Fibroblast of skin of right biceps (primary cell): Measurements from ENCODE around the gene ASTN2.
A peak's percentile ranks its signal among the peaks of the same experiment; 100 is the strongest.
"Not testable (repeated sequence)": the region's sequence is repeated elsewhere in the genome, so short reads cannot be mapped to it uniquely, and the experiment has no call there.

ENCODE experiments used
- DNase-seq: peaks from one replicate; pipeline ENCODE4 v3.0.0-alpha.2; 2013

ASTN2 gene

DNA sequence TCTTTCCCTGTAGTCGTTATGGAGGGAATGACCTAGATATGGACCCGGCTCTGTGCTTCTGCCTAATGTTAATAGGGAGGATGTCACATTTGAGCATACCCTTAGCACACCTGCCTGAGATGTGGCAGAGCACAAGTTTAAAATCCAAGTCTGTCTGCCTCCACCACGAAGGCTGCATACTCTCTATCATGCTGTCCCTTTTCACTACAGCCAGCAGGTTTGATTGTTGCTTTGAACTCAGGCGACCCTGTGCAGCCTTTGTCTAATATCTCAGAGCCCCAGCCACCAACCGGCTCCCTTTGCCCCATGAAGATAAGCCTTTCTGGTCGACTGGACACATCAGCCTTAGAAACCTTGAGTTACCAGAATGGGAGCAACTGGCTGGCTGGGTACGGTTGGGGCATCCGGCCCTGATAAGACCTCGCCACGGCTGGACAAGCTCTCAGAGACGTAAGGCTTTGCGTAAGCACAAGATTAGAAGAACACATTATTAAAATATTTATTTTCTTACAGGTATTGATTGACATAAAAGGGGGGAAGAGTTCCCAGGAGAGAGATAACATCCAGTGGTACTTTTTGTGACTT lies 949.8 kb downstream of the ASTN2 start:
- DNase-seq = no peak

DNA sequence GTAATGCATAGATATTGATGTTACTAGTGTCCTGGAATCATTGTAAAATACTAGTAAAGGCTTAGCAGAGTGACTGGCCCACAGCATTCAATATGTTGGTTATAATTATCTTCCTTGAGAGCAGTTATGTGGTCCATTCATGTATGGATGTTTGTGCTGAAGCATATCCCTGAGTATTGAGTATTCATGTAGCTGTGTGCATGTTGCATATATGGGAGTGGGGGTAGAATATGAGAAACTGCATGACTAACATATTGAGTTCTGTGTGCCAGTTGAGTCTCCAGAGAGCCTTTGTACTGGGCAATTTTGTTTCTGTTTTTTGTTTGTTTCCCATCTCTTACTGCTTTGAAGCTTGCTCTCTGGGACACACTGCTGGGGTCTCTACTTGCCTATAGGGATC lies 950.4 kb downstream of the ASTN2 start:
- DNase-seq = no peak

DNA sequence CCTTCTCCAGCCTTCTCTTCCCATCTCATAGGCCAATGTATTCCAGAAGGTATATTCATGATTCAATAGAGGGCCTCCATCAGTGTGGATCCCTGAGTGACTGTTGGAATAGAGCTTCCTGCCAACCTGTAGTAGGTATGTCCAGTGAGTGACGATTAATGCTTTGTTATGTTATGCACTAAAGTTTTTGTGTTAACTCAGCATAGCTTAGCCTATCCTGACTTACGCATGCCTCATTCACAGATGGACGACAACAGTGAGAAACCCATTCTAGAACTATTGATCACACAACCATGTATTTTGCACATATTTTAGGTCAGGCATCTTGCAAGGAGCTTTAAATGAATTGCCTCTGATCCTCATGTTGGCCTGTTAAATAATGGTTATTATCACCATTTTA lies 953.2 kb downstream of the ASTN2 start:
- no peak for DNase-seq

DNA sequence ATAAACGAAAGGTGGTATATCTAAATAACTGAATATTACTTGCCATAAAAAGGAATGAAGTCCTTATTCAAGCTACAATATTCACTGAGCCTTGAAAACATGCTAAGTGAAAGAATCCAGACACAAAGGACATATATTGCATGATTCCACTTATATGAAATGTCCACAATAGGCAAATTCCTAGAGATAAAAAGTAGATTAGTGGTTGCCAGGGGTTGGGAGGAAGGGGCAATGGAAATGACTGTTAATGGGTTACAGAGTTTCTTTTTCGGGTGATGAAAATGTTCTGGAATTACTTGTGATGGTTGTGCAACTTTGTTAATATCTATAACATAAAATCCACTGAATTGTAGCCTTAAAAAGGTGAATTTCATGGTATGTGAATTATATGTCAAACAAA lies 954.8 kb downstream of the ASTN2 start:
- DNase-seq = no peak

DNA sequence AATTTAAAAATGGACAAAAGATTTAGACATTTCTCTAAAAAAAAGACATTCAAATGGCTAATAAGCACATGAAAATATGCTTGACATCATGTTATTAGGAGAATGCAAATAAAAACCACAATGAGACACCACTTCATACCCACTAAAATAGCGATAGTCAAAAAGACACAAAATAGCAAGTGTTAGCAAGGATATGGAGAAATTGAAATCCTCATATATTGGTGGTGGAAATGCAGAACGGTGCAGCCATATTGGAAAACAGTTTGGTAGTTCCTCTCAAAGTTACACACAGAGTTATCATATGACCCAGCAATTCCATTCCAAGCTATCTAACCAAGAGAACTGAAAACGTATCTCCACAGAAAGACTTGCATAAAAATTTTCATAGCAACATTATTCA lies 955.3 kb downstream of the ASTN2 start:
- DNase-seq = no peak

DNA sequence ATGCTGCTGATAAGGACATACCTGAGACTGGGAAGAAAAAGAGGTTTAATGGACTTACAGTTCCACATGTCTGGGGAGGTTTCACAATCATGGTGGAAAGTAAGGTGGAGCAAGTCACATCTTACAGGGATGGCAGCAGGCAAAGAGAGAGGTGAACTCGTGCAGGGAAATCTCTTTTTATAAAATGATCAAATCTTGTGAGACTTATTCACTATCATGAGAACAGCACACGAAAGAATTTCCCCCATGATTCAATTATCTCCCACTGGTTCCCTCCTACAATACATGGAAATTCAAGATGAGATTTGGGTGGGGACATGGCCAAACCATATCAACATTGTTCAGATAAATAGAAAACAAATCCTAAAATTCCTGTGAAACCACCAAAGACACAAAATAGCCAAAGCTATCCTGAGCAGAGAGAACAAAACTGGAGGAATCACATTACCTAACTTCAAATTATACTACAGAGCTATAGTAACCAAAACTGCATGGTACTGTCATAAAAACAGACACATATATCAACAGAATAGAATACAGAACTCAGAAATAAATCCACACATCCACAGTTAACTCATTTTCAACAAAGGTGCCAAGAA lies 958.3 kb downstream of the ASTN2 start:
- no peak for DNase-seq

DNA sequence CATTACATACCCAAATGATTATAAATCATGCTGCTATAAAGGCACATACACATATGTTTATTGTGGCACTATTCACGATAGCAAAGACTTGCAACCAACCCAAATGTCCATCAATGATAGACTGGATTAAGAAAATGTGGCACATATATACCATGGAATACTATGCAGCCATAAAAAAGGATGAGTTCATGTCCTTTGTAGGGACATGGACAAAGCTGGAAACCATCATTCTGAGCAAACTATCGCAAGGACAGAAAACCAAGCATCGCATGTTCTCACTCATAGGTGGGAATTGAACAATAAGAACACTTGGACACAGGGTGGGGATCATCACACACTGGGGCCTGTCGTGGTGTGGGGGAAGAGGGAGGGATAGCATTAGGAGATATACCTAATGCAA lies 960.3 kb downstream of the ASTN2 start:
- DNase-seq = not testable (repeated sequence)

DNA sequence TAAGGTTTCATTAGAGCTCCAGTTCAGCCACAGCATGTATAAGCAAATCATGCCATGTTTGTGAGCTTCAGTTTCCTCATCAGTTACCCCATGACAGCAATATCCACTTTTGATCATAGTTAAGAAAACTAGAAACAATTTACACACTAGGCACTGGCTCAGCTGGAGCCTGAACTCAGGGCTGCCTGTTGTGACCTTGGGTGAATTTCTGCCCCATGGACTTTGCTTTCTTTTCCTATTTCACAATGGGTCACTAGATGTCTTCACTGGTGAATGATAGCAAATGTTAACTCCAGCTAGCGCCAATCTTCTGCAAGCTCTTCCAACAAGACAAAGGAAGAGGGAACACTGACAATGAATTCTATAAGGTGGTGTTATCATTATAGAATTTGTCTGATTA lies 961.1 kb downstream of the ASTN2 start:
- no peak for DNase-seq

DNA sequence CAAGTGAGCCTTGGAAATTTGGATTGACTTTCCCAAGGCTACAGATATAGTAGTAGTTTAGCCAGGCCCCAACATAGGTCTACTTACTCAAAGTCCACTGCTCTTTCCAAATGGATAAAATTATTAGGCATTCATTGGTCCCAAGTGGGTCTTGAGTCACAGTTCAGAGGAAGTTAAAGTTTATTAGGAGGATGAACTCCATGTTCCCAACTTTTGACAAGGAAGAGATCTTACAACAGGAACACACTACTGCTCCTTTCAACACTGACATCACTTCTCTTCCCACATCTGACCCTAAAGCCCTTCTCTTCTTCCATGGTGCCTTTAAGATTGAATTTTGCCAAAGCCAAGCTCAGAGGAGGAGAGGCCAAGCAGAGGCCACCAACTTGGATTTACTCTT lies 962.2 kb downstream of the ASTN2 start:
- no peak for DNase-seq

DNA sequence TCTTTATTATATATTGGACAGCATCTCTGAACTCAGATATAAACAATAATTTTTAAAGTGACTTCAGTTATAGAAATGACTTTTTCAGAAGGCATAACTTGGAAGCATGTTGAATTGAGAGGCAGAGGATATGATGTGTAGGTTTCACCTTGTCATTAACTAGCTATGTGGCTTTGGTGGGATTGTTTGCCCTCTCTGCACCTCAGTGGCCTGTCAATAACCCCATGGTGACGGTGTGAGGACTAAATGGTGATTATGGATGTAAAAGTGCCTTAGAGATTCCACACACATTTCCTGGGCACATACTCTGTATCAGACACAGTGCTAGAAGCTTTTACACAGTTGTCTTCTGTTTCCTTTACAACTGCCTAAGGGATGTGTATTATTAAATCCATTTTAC lies 962.6 kb downstream of the ASTN2 start:
- no peak for DNase-seq

DNA sequence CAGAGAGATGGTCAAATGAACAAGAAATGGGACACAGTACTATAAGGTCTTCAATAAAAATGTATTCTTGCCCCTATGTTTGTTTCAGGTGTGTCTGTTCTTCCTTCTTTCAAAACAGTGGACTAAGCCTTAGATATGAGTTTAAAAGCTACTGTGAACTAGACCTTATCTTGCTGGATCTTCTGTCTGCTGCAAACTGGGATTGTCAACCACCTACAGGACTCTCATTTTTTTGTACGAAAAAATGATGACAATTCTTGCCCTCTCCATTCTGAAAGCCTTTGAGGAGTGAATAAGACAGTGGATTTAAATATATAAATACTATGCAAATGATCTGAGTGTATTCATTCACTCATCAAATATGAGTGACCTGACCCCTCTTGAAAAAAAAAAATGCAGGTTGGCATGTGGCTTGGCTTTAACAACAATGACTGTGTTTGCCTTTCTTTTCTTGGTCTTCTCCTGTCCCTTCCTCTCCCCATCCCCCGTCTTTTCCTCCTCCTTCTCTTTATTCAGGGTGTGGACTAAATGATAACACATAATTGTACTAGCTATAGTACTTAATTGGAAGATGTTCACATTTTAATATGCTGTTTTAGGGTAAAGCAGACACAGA lies 963.2 kb downstream of the ASTN2 start:
- no peak for DNase-seq

DNA sequence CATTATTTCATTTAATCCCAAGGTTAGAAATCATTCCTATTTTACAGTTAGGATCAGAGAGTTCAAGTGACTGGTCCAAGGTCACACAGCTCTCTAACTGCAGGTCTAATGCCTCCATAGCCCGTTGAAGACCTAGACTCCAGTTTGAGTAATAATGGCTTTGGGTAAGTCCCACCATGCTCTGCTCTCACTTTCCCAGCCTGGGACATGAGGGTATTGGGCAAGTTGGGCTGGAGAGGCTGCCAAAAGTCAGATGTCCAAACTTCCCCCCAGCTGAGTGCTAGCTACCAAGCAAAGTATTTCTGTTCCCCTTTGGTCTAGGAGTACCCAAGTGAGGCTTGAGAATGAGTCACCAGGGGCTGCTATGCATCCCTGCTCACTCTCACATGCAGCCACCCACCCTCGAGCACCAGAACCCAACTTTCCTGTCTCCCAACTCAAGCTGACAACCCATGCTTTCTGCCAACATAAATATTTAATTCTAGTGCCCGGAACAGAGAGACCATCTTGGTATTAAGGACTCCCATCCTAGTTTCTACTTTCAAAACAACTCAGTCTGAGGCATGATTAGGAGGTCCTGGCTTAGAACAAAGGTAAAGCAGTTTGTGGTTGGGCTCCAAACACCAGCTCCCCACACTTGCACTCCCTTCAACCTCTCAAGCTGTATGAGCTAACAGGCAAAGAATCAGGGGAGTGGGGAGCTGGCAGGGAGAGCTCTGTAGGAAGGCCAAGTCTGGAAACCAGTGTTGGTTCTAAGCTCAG lies 964.3 kb downstream of the ASTN2 start:
- DNase-seq = peak; percentile 82

DNA sequence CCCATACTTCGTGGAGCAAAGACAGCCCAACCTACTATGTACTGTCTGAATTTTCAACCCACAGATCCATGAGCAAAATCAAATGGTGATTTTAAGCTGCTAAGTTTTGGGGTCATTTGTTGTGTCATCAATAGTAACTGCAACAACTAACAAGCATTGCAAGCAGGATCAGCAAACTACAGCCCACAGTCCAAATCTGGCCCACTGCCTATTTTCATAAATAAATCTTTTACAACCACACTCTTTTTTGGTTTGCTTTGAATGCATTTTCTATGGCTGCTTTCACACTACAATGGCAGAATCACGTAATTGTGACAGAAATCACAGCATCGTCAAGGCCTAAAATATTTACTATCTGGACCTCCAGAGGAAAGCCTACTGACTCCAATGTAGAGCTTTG lies 964.9 kb downstream of the ASTN2 start:
- DNase-seq = no peak

DNA sequence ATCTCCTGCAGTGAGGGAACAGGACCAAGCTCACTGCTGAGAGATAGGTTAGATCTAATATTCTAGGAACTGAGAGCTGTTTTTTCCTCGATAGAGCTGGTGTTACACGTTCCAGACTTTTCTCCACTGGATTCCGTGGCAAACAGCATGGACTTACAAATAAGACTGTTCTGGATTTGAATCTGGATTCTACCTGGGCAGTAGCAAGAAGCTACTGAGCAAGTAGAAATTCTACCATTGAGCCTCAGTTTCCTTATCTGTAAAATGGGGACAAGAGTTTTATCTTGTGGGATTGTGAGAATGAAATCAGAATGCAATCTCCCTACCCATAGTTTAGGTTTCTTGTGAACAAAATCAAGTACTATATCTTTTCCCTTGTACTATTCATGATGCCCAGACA lies 966.4 kb downstream of the ASTN2 start:
- DNase-seq = no peak

DNA sequence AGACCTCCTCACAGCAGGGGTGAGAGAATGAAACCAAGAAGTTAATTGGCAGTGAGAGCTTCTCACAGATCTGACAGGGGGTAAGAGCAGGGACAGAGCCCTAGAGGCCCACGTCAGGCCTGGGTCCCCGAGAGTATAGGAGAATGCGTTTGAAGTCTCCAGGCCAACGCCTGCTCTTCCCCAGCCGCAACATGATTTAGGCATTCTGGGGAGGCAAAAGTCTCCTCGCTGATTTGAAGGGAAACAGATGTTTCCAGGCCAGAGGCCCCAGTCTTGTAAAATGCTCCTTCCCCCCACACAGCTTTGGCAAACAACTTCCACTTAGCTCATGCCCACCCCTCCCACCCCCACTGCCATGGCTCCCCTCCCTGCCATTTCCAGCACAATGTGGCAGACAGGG lies 966.9 kb downstream of the ASTN2 start:
- DNase-seq = no peak

DNA sequence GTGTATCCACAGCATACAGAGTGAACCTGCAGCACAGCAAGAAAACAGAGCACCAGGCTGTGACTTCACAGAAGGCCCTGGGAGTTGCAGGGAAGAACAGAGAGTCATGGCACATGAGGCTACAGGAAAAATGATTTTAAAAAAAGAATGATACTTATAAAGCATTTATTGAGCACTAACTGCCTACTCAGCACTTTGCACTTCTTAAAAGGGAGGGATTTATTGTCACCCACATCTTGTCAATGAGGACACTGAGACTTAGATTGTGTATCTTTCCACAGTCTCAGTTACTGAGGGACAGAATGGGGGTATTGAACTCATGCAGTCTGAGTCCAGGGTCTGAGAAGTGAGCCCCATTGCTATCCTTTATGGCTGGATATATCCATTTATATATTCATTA lies 972.3 kb downstream of the ASTN2 start:
- DNase-seq = no peak

DNA sequence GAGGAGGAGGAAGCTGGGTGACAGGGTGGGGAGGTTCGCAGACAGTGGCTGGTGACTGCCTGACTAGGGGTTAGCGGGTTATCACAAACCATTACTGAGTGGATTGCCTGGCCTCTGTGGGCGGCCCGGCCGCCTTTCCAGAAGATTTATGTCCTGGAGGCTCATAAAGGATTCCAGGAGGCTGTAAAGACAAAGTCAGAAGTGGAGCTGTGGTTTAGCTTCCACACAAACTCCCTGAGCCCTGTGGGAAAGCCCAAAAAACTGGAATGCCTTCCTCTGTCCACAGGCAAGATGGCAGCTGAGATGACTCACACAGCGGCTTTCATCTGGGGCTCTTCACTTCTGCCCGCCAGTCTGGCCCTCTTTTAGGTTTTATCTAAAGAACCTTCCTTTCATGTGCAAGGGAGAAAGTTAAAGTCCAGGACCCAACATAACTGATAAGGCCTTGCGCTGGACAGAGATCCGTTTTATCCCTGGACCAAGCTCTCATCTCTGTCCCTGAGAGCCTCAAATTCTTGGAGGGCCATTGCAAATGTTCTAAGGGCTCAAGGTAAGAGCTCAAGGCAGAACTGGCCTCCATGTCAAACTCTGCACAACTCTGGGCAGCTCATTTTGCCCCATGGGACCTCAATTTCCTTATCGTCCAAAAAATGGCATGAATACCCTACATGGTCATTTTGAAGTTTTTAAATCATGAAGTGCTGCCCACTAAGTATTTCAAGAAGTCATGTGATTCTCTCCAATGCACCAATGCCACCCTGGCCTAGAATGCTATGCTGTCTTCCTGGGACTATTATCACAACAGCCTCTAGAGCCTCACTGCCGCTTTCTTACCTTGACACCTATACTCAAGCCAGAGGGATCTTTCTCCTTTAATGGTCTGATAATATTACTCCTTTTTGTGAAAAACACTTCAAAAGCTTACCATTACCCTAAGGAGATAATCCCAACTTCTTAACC lies 977.2 kb downstream of the ASTN2 start:
- DNase-seq = no peak

DNA sequence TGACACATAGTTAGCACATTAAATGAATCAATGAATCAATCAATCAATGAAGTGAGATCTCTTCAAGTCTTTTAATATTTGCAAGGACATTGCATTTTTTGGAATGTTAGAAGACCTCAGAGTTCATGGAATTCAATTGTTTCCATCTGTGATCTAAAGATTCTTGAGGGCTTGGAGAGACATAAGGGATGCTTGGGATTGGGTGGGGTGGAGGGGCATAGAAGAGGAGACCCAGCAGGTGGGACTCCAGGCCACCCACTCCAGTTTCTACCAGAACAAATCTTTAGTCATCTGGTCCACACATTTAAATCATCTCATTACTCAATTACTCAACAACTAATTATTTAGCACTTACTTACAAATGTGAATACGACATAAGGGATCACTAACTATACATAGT lies 978.7 kb downstream of the ASTN2 start:
- no peak for DNase-seq

DNA sequence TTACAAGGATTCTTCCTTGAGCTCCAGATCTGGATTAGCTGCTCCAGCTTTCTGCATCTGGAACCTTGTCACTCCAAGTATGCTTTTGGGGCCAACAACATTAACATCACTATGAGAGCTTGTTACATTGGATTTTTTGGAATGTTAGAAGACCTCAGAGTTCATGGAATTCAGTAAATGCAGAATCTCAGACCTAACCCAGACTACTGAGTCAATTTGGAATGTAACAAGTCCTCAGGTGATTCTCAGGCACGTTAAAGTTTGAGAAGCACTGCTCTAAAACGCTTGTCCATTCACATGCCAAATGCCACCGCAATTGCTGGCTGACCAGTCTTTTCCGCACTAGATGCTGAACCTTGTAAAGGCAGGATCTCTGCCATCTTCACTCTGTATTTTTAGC lies 979.2 kb downstream of the ASTN2 start:
- DNase-seq = peak; percentile 20

DNA sequence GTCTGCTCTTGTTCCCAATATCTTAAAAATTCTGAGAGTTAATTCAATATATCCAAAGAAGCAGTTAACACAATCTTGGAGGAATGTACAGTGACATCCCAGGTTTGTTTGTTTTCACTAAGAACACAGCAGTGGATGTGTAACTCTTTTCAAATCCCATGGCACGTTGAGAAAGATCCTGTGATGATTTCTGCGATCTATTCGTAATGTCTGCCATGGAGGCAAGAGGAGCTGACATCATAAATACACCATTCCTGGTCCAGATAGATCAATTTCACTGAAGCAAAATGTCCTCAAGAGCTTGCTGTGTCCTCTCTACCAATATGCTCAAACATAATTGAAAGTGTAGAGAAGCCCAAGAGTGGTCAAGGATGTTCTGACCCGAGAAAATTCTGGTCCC lies 980.5 kb downstream of the ASTN2 start:
- no peak for DNase-seq

DNA sequence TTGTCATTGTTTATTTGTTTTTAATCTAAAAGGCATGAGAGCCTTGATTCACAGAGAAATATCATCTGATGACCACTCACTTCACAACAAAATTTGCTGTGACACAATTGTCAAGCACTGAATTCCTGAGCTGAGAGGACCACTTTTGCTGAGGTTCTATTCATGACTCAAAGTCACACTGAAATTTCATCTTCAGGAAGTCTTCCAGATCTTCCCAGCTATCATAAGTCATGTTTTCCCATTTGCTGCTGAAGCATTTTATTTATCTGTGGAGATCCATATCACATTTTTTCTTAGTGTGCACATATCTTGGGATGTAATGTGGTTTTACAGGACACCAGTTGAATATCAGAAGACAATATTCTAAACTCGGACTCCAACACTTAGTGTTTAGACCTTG lies 982.8 kb downstream of the ASTN2 start:
- DNase-seq = peak; percentile 24

DNA sequence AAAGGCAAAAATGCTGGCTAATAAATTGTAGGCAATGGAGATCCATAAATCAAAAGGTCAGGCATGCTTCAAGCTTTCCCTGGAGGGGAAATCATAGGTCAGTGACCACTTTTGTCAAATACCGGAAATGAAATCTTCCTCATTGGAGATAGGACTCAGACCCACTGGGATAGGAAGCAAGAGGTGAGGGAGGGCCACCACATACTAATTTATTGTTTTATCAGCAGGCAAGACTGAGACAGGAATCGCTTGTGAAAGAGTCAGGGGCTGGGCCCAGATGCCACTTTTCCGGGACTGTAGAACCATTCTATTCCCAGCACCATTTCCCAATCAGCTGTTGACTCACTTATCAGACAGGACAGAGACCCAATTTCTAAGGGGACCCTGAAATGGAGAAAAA lies 984.0 kb downstream of the ASTN2 start:
- no peak for DNase-seq

DNA sequence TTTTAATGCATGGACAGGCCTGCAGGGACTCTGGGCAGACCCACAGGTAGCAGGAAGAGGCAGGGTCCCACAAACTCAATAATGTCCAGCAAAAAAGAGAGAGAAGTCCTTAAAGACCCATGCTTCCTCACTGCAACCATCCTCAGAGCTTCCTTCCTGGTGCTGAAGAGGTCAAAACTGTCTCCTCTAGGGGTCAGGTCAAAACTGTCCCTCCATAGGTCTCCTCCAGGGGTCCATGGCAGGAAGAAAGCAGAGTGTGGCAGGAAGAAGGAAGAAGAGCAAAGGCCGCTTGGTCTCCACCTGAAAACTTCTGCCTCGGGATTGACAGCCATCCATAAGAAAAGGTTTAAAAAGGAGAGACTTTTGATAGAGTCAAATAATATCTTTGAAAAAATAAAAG lies 989.6 kb downstream of the ASTN2 start:
- no peak for DNase-seq
